HG02798 (cell line): ENCODE measurements around the gene CASP5.
"Not testable (repeated sequence)": the region's sequence is repeated elsewhere in the genome, so short reads cannot be mapped to it uniquely, and the experiment has no call there.

Source experiments
- ATAC-seq: cut with Tn5 transposase; IDR thresholded peaks from one replicate; pipeline ENCODE4 v1.9.1; 2021; ENCODE audit warnings: mild to moderate bottlenecking; ENCODE audit not compliant: unreplicated experiment, poor library complexity

CASP5 gene

GRCh38 chr11:105023003-105023402 lies at the start of gene CASP5:
TSS of gene CASP5 (minus strand) at chr11:105023168. CDS start at chr11:105023136, 32 bp downstream.
- ATAC-seq, result no peak

DNA sequence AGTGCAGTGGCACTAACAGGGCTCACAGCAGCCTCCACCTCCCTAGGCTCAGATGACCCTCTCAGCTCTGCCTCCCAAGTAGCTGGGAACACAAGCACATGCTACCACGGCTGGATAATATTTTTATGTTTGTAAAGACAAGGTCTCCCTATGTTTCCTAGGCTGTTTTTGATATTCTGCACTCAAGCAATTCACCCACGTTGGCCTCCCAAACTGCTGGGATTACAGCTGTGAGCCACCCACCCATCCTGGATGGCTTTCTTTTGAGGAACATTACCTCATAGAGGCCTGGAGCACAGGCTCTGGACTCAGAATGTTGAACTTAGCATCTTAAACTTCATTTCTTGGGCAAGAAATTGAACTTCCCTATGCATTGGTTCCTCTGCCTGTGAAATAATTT lies 49.1 kb upstream of the CASP5 start:
- not testable (repeated sequence) for ATAC-seq

DNA sequence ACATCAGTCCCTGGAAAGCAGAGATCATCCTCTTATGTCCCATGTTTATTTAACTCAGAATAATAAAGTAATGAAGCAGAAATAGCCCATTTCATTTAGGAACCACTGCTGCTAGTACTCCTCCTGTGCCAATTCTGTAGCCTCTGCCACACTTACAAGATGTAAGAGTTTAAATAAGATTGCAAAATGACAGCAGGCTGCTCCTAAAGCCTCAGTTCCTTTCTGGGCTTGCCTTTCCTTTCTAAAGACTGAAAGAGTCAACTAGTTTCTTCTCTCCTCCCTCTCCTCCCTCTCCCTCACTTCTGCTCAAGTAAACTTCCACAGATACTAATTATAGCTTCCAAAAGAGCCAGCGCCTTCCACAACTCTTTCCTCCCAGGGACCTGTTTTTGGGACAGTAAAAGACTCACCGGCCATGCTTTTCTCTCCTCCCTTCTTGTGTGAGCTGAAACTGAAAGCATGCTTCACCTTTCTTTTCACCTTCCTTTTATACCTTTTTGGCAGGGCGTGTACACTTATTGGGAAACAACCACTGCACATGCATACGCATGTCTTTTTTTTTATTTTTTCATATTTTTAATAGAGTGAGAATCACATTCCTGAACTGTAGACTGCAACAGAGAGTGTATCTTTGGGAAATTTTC lies 48.2 kb upstream of the CASP5 start:
- ATAC-seq, result no peak

DNA sequence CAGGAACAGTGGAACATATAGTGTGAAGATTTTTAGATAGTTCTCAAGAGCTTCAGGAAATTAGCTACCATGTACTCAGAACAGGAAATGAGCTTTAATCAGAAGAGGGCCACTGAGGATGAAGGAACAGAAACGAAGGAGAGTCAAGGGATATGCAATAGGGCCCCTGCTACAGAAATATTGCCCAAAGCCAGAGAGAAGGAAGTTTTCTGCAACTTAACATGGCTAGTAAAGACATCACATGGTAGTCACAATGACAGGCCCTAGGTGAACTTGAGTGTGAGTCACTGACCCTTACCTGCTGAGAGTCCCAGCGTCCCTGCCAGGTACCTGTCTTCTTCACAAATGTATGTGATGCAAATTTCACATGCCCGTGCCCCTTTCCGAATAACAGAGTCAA lies 47.3 kb upstream of the CASP5 start:
- no peak for ATAC-seq

- not testable (repeated sequence) for ATAC-seq
Observed at GRCh38 chr11:105069749-105070148, 46.8 kb upstream of the CASP5 start.

DNA sequence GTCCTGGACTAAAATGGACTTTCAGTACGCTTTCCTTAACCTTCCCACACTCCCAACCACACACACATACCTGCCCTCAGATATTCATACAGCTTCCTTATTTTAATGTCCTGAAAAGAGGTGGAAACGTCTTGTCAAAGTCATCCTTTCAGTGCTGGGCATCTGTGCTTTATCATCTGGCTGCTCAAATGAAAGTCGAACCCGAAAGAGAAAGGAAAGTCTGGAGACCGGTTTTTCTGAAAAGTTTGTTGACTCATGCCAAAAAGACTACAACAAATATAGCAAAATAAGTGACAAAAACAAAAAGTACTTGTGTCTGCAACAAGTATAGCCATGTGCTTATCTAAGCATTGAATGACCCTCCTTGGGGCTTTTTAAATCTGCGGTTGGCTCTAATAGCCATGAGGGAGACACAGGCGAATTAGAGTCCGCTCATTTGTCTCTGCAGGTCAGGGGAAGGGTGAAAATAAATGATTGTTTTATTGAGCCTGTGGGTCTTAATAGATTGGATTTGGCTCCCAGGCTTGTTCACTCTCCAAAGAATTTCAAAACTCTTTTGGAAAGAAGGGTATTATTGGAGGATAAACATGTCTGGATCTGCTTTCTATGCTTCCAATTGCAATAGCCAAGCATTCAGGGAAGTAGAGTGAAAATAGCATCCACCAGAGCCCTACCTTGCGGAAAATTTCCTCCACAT lies 40.4 kb upstream of the CASP5 start:
- not testable (repeated sequence) for ATAC-seq

DNA sequence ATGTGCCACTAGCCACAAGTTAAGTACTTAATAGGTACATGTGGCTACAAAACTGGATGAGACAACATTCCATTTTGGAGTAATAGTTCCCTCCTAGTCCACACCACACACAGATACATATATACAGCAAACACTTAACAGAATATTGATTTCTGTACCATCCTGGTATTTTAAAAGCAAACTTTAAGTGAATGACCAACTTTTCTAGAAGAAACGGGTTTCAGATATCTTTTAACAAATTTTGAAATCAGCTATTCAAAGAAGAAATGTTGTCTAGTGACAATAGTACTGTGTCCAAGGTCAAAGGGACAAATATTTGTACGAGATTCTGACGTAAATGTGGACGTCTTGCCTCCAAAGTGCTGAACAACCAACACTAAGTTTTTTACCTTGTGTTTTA lies 34.5 kb upstream of the CASP5 start:
- ATAC-seq, result no peak

DNA sequence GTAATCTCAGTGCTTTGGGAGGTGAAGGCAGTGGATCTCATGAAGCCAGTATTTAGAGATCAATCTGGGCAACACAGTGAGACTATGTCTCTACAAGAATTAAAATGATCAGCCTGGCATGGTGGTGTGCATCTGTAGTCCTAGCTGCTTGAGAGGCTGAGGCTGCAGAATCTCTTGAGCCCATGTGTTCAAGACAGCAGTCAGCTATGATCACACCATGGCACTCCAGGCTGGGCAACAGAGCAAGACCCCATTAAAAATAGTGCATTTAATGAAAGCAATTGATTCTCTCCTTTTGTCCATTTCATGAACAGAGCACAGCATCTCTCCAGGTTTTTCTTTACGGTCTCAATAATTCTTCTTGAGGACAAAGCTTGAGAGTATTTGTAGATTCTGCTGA lies 33.5 kb upstream of the CASP5 start:
- ATAC-seq, result no peak

DNA sequence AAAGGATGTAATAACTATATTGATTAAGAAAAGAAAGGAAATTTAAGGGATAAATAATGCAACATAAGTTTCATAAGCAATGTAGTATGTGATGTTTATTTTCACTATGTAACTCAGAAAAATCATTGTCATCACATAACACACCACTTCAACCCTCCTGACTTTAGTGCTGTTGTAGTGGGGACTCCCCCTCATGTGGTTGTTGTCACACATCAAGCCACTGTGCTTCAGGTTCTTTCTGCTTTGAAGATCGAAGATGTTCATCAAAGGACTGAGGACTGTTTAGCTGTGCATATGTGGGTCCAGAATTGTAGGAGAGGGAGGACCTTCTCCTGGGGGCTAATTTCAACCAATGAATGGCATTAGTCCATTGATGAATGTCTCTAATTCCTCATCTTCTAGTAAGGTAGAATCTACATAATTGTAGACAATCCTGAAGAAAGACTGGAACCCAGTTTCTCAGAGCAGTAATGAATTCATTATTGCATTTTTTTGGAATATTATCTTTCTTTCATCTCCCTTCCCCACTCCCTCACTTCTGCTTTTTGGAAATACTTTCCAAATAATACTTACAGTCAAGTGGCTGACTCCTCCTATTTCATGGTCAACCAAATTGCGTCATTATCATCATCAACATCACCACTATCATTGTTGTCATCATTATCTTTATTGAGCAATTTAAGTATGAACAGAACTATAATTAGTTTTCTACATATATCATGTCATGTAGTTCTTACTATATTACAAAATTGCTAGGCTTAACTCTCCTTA lies 31.9 kb upstream of the CASP5 start:
- ATAC-seq, result no peak

GRCh38 chr11:105052487-105052886 lies 29.5 kb upstream of the CASP5 start:
- ATAC-seq, result no peak

DNA sequence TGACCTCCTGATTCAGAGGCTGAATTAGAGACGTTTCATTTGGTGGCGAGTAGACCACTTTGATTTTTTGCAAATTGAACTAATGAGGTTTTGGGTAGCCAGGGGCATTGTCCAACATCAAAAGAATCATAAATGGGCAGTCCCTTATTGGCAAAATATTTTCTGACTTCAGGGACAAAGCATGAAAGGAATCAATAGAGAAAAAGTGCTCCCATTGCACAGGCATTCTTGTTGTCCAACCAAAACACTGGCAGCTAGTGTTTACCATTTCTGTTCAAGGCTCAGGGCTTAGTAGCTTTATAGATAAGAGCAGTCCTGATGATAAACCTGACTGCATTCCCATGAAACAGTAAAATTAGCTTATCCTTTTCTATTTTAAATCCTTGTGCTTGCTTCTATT lies 28.6 kb upstream of the CASP5 start:
- ATAC-seq, result no peak

- no peak for ATAC-seq
Observed at GRCh38 chr11:105049481-105049880, 26.5 kb upstream of the CASP5 start.

- ATAC-seq, result no peak
Observed at GRCh38 chr11:105046898-105047579, 24.1 kb upstream of the CASP5 start.

GRCh38 chr11:105045676-105046296 lies 22.8 kb upstream of the CASP5 start:
- no peak for ATAC-seq

DNA sequence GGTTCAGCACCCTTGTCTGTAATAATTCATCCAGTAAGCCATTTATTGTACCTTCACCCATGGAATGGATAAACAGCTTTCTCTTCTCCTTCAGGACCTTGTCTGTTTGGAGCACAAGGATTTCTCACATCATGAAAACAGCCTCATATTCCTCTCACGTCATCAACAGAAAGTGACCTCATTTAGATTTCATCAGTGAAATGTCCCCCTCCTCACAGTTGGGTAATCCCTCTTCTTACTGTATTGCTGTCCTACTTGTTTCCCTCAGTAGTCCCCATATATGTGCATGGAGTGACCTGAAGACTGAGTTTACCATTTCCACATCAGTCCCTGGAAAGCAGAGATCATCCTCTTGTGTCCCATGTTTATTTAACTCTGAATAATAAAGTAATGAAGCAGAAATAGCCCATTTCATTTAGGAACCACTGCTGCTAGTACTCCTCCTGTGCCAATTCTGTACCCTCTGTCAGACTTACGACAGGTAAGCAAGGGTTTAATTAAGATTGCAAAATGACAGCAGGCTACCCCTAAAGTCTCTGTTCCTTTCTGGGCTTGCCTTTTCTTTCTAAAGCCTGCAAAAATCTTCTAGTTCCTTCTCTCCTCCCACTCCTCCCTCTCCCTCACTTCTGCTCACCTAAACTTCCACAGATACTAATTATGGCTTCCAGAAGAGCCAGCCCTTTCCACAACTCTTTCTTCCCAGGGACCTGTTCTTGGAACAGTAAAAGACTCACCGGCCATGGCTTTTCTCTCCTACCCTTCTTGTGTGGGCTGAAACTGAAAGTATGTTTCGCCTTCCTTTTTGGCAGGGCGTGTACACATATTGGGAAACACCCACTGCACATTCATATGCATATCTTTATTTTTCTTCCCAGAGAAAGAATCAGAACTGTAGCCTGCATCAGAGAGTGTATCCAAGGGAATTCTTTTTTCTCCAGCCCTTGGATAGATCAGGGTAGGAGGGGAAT lies 21.9 kb upstream of the CASP5 start, which contains the start of gene CARD16:
Gene CARD16, minus strand, starts transcription at position 779 of the 968 bp plus-strand sequence. Its CDS starts 38 bp downstream, at position 741.
- ATAC-seq, result peak; percentile 99

DNA sequence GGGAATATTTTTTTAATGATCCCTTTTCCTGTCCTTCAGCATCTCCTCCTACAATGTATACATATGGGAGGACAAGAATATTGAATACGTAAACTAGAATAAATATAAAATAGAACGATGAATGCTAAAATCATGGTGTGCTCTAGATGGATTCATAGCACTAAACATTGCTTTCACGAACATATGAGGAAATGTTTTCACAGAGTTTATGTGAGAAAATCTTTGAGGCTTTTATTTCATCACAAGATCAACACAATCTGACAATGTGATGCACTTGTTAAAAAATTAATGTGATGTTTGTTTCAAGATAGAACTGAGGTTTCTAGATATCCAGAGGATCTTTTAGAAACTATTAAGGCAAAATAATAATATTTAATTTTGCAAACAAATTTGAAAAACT lies 19.2 kb upstream of the CASP5 start:
- no peak for ATAC-seq

DNA sequence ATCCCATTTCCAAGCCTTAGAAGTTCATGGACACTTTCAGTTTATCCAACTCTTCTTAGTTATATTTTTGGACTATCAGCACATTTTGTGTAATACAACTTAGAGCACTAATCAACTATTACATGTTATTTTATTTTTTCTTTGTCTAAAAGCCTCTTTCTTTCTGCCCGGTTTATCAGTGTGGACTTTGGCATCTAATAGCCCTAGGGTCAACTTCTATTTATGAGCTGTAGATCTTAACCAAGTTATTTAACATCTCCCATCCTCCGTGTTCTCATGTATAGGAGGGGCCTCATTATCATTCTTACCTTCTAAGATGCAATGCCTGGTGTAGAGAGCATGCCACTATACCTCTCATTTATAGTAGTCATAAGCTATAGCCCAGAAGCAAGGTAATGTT lies 17.7 kb upstream of the CASP5 start:
- ATAC-seq, result no peak

GRCh38 chr11:105034813-105035620 lies 12.0 kb upstream of the CASP5 start, which contains the start of gene CASP1:
TSS of gene CASP1 (minus strand) at chr11:105035144. CDS start at chr11:105035113, 31 bp downstream.
- ATAC-seq, result peak; percentile 89
